Measurements from ENCODE around the gene CD302. TPM values are rescaled to one million over a fixed set of nuclear protein-coding genes. Genes with fewer than 3 reads are reported as not detected.
"Not testable (repeated sequence)": the region's sequence is repeated elsewhere in the genome, so short reads cannot be mapped to it uniquely, and the experiment has no call there.

The CD302 gene
- total and polyA plus RNA-seq, 2 donors (not counting 3 experiments of a cell fraction or from before 2014, with no cell fraction given), result 10.4 to 10.6 TPM

GRCh38 chr2:159786938-159787337 lies 11.1 kb downstream of the CD302 start:
- no peak overlapping the region for H3K27ac ChIP-seq (ENCODE audit: insufficient read depth, low read depth, low read length)
- peaks cover 8% of the 10 kb centered on the region for H3K4me1 ChIP-seq (ENCODE audit: control insufficient read depth, extremely low read depth, insufficient read depth, low read length)
- DNase-seq (ENCODE audit: low read depth, low spot score) (no peak), FAIRE-seq (no peak)
- peaks cover under 1% of the 10 kb centered on the region for H3K79me2 ChIP-seq (ENCODE audit: control insufficient read depth, insufficient read depth, low read length)
- POLR2A ChIA-PET, result no interaction called here
- no peaks in the 10 kb centered on the region for H3K9me3 ChIP-seq (replicated peaks; ENCODE audit: control insufficient read depth, insufficient read depth, low read length)
- H3K27me3 ChIP-seq (ENCODE audit: control insufficient read depth in 2 of 2, insufficient read depth in 2 of 2, low read length in 2 of 2), result no peaks in the 10 kb centered on the region
- no TSS peak for BruUV-seq (replicated peaks)
- TF ChIP-seq POLR2AphosphoS5 (IDR thresholded peaks at IDR 0.05; ENCODE audit: insufficient read depth, low read depth, low read length), result no peak
- TF ChIP-seq GATA2 (IDR thresholded peaks at IDR 0.05; ENCODE audit: insufficient read depth, insufficient read length, low read depth, low read length), result no peak
- no peaks in the 10 kb centered on the region for H3K9me1 ChIP-seq (replicated peaks; ENCODE audit: control insufficient read depth, extremely low read depth, insufficient read depth, low read length)
- dilution Hi-C loops (cut with MboI; ENCODE audit: extremely low pct_ligation_motif_present, low sequenced_read_pairs) (no loop called here), intact Hi-C loops (cut with micrococcal nuclease) (no loop called here)
- no peak overlapping the region for H2AFZ ChIP-seq (ENCODE audit: low read depth, low read length)
- H3K4me3 ChIP-seq (replicated peaks in 1 of 3; ENCODE audit: insufficient read depth in 1 of 3, low read depth in 1 of 3, low read length in 3 of 3), result no peak overlapping the region
- no peak overlapping the region for H3K9ac ChIP-seq (replicated peaks; ENCODE audit: extremely low read depth, insufficient read depth, low read length)
- H3K4me2 ChIP-seq (ENCODE audit: insufficient read depth, low read length), result no peak overlapping the region
- no peaks in the 10 kb centered on the region for H4K20me1 ChIP-seq (replicated peaks; ENCODE audit: control insufficient read depth, extremely low read depth, insufficient read depth, low read length)
- H3K36me3 ChIP-seq (ENCODE audit: control insufficient read depth in 2 of 2, extremely low read depth in 1 of 2, insufficient read depth in 2 of 2, low read length in 2 of 2), result peaks cover 0 to under 1% of the 10 kb centered on the region in 2 experiments
- CTCF ChIA-PET, result interaction anchor here (0.8 to 1.2 kb wide), 3 partner anchors 13 to 31 kb away, joined by 3 to 4 read pairs (median 3); no protein-coding TSS in a partner anchor

DNA sequence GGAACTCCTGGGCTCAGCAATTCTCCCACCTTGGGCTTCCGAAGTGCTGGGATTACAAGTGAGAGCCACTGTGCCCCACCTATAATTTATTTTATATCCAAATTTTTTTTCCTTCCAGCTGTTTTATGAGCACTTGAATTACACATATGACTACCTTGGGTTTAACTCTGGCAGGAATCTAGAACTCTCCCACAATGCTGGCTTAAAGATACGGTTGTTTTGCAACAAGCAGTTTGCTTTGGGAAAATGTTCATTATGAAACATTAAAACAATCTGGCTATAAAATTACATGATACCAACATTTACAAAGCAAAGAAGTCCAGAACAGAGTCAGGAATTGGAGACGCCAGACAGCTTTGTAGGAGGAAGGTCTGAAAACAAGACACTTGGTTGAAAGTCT lies 12.8 kb downstream of the CD302 start:
- intact Hi-C loops (cut with micrococcal nuclease) (no loop called here), dilution Hi-C loops (cut with MboI; ENCODE audit: extremely low pct_ligation_motif_present, low sequenced_read_pairs) (no loop called here)
- BruUV-seq (replicated peaks), result no TSS peak
- TF ChIP-seq MAX (IDR thresholded peaks at IDR 0.05; ENCODE audit: insufficient read depth, insufficient read length) (no peak), MYC (IDR thresholded peaks at IDR 0.05; ENCODE audit: low read depth, low read length) (no peak), EZH2 (IDR thresholded peaks at IDR 0.05; ENCODE audit: borderline replicate concordance, low read depth, low read length, severe bottlenecking) (no peak), POLR2A (IDR thresholded peaks at IDR 0.05; ENCODE audit: low read depth, low read length) (no peak), FOS (IDR thresholded peaks at IDR 0.05; ENCODE audit: borderline replicate concordance, insufficient read depth, low read length) (no peak), POLR2AphosphoS5 (IDR thresholded peaks at IDR 0.05; ENCODE audit: insufficient read depth, low read depth, low read length) (no peak), JUN (IDR thresholded peaks at IDR 0.05; ENCODE audit: borderline replicate concordance, insufficient read depth, insufficient read length, low read depth) (no peak), CTCF (IDR thresholded peaks at IDR 0.05; ENCODE audit: extremely low read depth in 1 of 2, insufficient read depth in 1 of 2, low read depth in 1 of 2, low read length in 2 of 2) (no peak), GATA2 (IDR thresholded peaks at IDR 0.05; ENCODE audit: insufficient read depth, insufficient read length, low read depth, low read length) (no peak)
- no peak overlapping the region for H2AFZ ChIP-seq (ENCODE audit: low read depth, low read length)
- no peaks in the 10 kb centered on the region for H3K27me3 ChIP-seq (ENCODE audit: control insufficient read depth in 2 of 2, insufficient read depth in 2 of 2, low read length in 2 of 2)
- no peak for DNase-seq (ENCODE audit: low read depth, low spot score)
- FAIRE-seq, result no peak
- H3K4me3 ChIP-seq (replicated peaks in 1 of 3; ENCODE audit: insufficient read depth in 1 of 3, low read depth in 1 of 3, low read length in 3 of 3), result no peak overlapping the region
- no peaks in the 10 kb centered on the region for H3K9me3 ChIP-seq (replicated peaks; ENCODE audit: control insufficient read depth, insufficient read depth, low read length)
- no peaks in the 10 kb centered on the region for H3K36me3 ChIP-seq (ENCODE audit: control insufficient read depth in 2 of 2, extremely low read depth in 1 of 2, insufficient read depth in 2 of 2, low read length in 2 of 2)
- H3K27ac ChIP-seq (ENCODE audit: insufficient read depth, low read depth, low read length), result no peak overlapping the region
- H3K9me1 ChIP-seq (replicated peaks; ENCODE audit: control insufficient read depth, extremely low read depth, insufficient read depth, low read length), result no peaks in the 10 kb centered on the region
- H3K79me2 ChIP-seq (ENCODE audit: control insufficient read depth, insufficient read depth, low read length), result no peaks in the 10 kb centered on the region
- H4K20me1 ChIP-seq (replicated peaks; ENCODE audit: control insufficient read depth, extremely low read depth, insufficient read depth, low read length), result no peaks in the 10 kb centered on the region
- CTCF ChIA-PET, result interaction anchor here (1.3 kb wide), 1 partner anchor 11 kb away, joined by 3 read pairs; no protein-coding TSS in a partner anchor
- H3K4me1 ChIP-seq (ENCODE audit: control insufficient read depth, extremely low read depth, insufficient read depth, low read length), result no peaks in the 10 kb centered on the region
- POLR2A ChIA-PET, result no interaction called here
- H3K4me2 ChIP-seq (ENCODE audit: insufficient read depth, low read length), result no peak overlapping the region
- H3K9ac ChIP-seq (replicated peaks; ENCODE audit: extremely low read depth, insufficient read depth, low read length), result no peak overlapping the region

DNA sequence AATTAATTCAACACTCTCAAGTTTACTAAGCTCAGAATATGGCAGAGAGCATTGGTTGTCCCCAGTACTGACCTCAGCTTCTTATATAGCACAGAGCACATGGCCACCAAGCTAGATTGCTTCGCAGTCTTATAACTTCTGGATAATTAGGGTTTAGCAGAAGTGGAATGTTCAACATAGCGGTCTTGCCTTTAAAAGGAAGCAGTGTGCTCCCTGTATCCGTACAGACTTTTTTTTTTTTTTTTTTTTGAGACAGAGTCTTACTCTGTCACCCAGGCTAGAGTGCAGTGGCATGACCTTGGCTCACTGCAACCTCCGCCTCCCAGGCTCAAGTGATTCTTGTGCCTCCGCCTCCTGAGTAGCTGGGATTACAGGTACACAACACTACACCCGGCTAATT lies 13.3 kb downstream of the CD302 start:
- H2AFZ ChIP-seq (ENCODE audit: low read depth, low read length); POLR2A ChIA-PET; dilution Hi-C loops (cut with MboI; ENCODE audit: extremely low pct_ligation_motif_present, low sequenced_read_pairs); H3K36me3 ChIP-seq (ENCODE audit: control insufficient read depth in 2 of 2, extremely low read depth in 1 of 2, insufficient read depth in 2 of 2, low read length in 2 of 2); H4K20me1 ChIP-seq (replicated peaks; ENCODE audit: control insufficient read depth, extremely low read depth, insufficient read depth, low read length); H3K9ac ChIP-seq (replicated peaks; ENCODE audit: extremely low read depth, insufficient read depth, low read length); H3K79me2 ChIP-seq (ENCODE audit: control insufficient read depth, insufficient read depth, low read length); H3K9me3 ChIP-seq (replicated peaks; ENCODE audit: control insufficient read depth, insufficient read depth, low read length); DNase-seq (ENCODE audit: low read depth, low spot score); H3K9me1 ChIP-seq (replicated peaks; ENCODE audit: control insufficient read depth, extremely low read depth, insufficient read depth, low read length); intact Hi-C loops (cut with micrococcal nuclease); H3K4me3 ChIP-seq (replicated peaks in 1 of 3; ENCODE audit: insufficient read depth in 1 of 3, low read depth in 1 of 3, low read length in 3 of 3); H3K27ac ChIP-seq (ENCODE audit: insufficient read depth, low read depth, low read length); H3K4me1 ChIP-seq (ENCODE audit: control insufficient read depth, extremely low read depth, insufficient read depth, low read length); BruUV-seq (replicated peaks); FAIRE-seq; H3K27me3 ChIP-seq (ENCODE audit: control insufficient read depth in 2 of 2, insufficient read depth in 2 of 2, low read length in 2 of 2); H3K4me2 ChIP-seq (ENCODE audit: insufficient read depth, low read length): not testable (repeated sequence)
- CTCF ChIA-PET, result interaction anchor here (0.7 to 0.9 kb wide), 2 partner anchors 24 to 137 kb away, joined by 4 read pairs; no protein-coding TSS in a partner anchor

Measured in endothelial cell of umbilical vein (primary cell).